Right lobe of liver (tissue), 6 donors: ENCODE measurements around the gene EHMT2. TPM values are rescaled to one million over a fixed set of nuclear protein-coding genes. Genes with fewer than 3 reads are reported as not detected.

Experiments used
- ATAC-seq, 4 donors: fragments of 200-7000 bp; cut with Tn5 transposase; one replicate each; pipeline ENCODE4 v1.9.1; 2020; ENCODE audit warnings: mild to moderate bottlenecking in 4 of 4, moderate library complexity in 4 of 4
- DNase-seq, 3 donors: peaks; one replicate each; pipeline ENCODE4 v3.0.0-alpha.2; 2020
- H3K27ac ChIP-seq, 3 donors: fragments of 200-600 bp; one replicate each; pipeline ENCODE4 v1.8.0; 2022
- H3K27me3 ChIP-seq, 2 donors: fragments of 200-600 bp; one replicate each; pipeline ENCODE4 v1.8.0; 2022
- H3K36me3 ChIP-seq, 4 donors: fragments of 200-600 bp; sonication (generic) in 1 of 4; one replicate each; pipeline versions ENCODE4 v1.5.1 to v1.8.0; 2017 to 2022; ENCODE audit warnings: control low read depth in 1 of 4
- H3K4me1 ChIP-seq, 4 donors: fragments of 200-600 bp; sonication (generic) in 1 of 4; one replicate each; pipeline versions ENCODE4 v1.5.1 to v1.8.0; 2017 to 2022; ENCODE audit warnings: control low read depth in 1 of 4
- H3K4me3 ChIP-seq, 3 donors: fragments of 200-600 bp; one replicate each; pipeline ENCODE4 v1.8.0; 2022
- H3K9me3 ChIP-seq, 4 donors: fragments of 200-600 bp; sonication (generic) in 1 of 4; one replicate each; pipeline versions ENCODE4 v1.5.1 to v1.8.0; 2017 to 2022; ENCODE audit warnings: control low read depth in 1 of 4
- CTCF ChIP-seq, 4 donors: fragments of 200-600 bp in 3 of 4; fragments of 450-650 bp in 1 of 4; IDR thresholded peaks; one replicate each; pipeline versions ENCODE4 v1.5.1 to v1.8.0; 2016 to 2022; ENCODE audit warnings: antibody characterized with exemption in 4 of 4, mild to moderate bottlenecking in 2 of 4
- POLR2A ChIP-seq: fragments of 450-650 bp; IDR thresholded peaks from one replicate; pipeline ENCODE4 v1.6.1; 2017; ENCODE audit warnings: antibody characterized with exemption, mild to moderate bottlenecking
- WGBS: methylation state at CpG from one replicate; pipeline ENCODE4 v1.1.6; 2018; ENCODE audit warnings: low coverage, low lambda C conversion rate; ENCODE audit not compliant: insufficient coverage; ENCODE audit errors: missing lambda C conversion rate; 5-methylcytosine and 5-hydroxymethylcytosine counted together
- intact Hi-C, 2 donors: fragments of 100-400 bp; cut with DNase I; formaldehyde crosslinking; loops; one replicate each; pipeline versions ENCODE4 v1.11.2 to v1.14.1; 2022
- total RNA-seq, 6 experiments: library from RNA; depleted of rRNA in 2 of 6; stranded (reverse); fragments of >200 nt in 2 of 6; fragmentation: NEBNext Ultra II Directional in 3 of 6; extraction: Animal tissue kit (Norgen Biotek cat#: 25700) in 3 of 6; gene quantifications; one replicate each; pipeline versions ENCODE4 v1.1.0 to v1.2.4, GENCODE V29; 2016 to 2023
- donor health status: DM: no; HTN: yes; CAD: no.
- donor health status: DM: no; HTN: no; CAD: no.
- donor health status: DM: no; HTN: no; CAD: no.
- donor health status: DM: no; HTN: yes; CAD: no.
- donor health status: DM: no; HTN: yes; CAD: no.

EHMT2 gene
- total RNA-seq, 6 experiments from 2014 or later = 10.7 to 20.1 (median 13.3) TPM

DNA sequence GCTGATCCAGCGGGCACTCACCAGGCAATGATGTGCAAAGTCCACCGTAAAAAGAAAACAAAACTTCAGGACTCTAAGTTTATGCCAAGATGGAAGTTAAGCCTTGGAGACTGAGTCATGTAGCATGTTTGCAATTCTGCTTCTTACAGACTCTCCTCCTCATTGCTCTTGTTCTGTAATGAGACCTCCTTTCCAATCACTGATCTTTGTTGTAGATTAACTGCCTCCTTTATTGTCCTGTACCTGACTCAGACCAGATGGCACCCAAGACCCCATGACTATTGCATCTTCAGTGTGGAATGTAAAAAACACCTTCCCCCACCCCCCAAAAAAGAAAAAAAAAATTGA is 46.0 kb downstream of the EHMT2 start:
- intact Hi-C loops = no loop called here
- H3K4me1 ChIP-seq = peaks cover 0 to 10% (median 0%) of the 10 kb centered on the region in 4 donors
- TF ChIP-seq POLR2A = no peak
- TF ChIP-seq CTCF (IDR thresholded peaks at IDR 0.05) = no peak
- H3K4me3 ChIP-seq = no peak overlapping the region
- H3K27ac ChIP-seq = no peak overlapping the region
- no peaks in the 10 kb centered on the region for H3K27me3 ChIP-seq
- DNase-seq (no peak), ATAC-seq (peak; percentile 22 to 74 (median 50))
- no peaks in the 10 kb centered on the region for H3K9me3 ChIP-seq
- 36% methylated on average over 2 of the region's 2 CpGs for WGBS
- H3K36me3 ChIP-seq = no peaks in the 10 kb centered on the region

GRCh38 chr6:31850765-31851484 is 46.6 kb downstream of the EHMT2 start:
- ATAC-seq (peak in 1 of 4 donors; percentile 45), DNase-seq (no peak)
- H3K36me3 ChIP-seq = no peaks in the 10 kb centered on the region
- peaks cover 0 to 10% (median 0%) of the 10 kb centered on the region in 4 donors for H3K4me1 ChIP-seq
- no peak for TF ChIP-seq CTCF (IDR thresholded peaks at IDR 0.05)
- TF ChIP-seq POLR2A = no peak
- H3K27ac ChIP-seq = no peak overlapping the region
- no peaks in the 10 kb centered on the region for H3K9me3 ChIP-seq
- 94% methylated on average over 2 of the region's 2 CpGs for WGBS
- H3K27me3 ChIP-seq = no peaks in the 10 kb centered on the region
- H3K4me3 ChIP-seq = no peak overlapping the region
- intact Hi-C loops = no loop called here

- intact Hi-C loops = no loop called here
Observed at GRCh38 chr6:31847276-31847978, 50.1 kb downstream of the EHMT2 start.

DNA sequence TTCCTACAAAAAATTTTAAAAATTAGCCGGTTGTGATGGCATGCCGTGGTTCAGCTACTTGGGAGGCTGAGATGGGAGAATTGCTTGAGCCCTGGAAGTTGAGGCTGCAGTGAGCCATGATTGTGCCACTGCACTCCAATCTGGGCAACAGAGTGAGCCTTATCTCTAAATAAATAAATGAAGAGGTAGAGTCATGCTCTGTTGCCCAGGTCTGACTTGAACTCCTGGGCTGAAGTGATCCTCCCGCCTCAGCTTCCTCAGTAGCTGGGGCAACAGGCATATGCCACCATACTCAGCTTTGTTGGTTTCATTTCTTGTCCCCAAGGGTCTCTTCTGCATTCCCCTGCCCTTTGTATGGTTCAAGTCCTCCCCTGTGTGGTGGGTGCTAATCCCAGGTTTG is 53.0 kb downstream of the EHMT2 start:
- ATAC-seq = peak in 3 of 4 donors; percentile 23 to 45 (median 38)
- 94% methylated on average over 3 of the region's 3 CpGs for WGBS

More at GRCh38 chr6:31847276-31847978, 50.1 kb downstream of the EHMT2 start:
- 93% methylated on average over 2 of the region's 2 CpGs for WGBS
- no peak for DNase-seq
- H3K27me3 ChIP-seq = no peaks in the 10 kb centered on the region
- TF ChIP-seq CTCF (IDR thresholded peaks at IDR 0.05) = no peak
- TF ChIP-seq POLR2A = no peak
- no peak overlapping the region for H3K4me3 ChIP-seq
- ATAC-seq = no peak
- no peaks in the 10 kb centered on the region for H3K36me3 ChIP-seq
- peaks cover 0 to 10% (median 0%) of the 10 kb centered on the region in 4 donors for H3K4me1 ChIP-seq
- H3K27ac ChIP-seq = no peak overlapping the region
- H3K9me3 ChIP-seq = no peaks in the 10 kb centered on the region

More for the DNA sequence above, 53.0 kb downstream of the EHMT2 start:
- no peak for TF ChIP-seq POLR2A
- TF ChIP-seq CTCF (IDR thresholded peaks at IDR 0.05) = no peak
- H3K27me3 ChIP-seq = no peaks in the 10 kb centered on the region
- H3K4me3 ChIP-seq = no peak overlapping the region
- H3K36me3 ChIP-seq = peaks cover 6 to 16% (median 10%) of the 10 kb centered on the region in 4 donors
- no peaks in the 10 kb centered on the region for H3K9me3 ChIP-seq
- no peak overlapping the region for H3K27ac ChIP-seq
- intact Hi-C loops = no loop called here
- no peaks in the 10 kb centered on the region for H3K4me1 ChIP-seq
- DNase-seq = no peak
